Natural killer cell (primary cell): ENCODE measurements around the gene SHC2. TPM values are rescaled to one million over a fixed set of nuclear protein-coding genes. Genes with fewer than 3 reads are reported as not detected.

Experiments used
- ATAC-seq, 3 donors: fragments of 150-1000 bp in 2 of 3; fragments of 200-7000 bp in 1 of 3; cut with Tn5 transposase; 1 replicate in 1 of 3; 2 replicates in 2 of 3; pipeline ENCODE4 v1.10.0; 2021; ENCODE audit warnings: mild to moderate bottlenecking in 2 of 3, moderate library complexity in 2 of 3
- DNase-seq, 2 donors: peaks; one replicate each; pipeline versions ENCODE4 v3.0.0 to v3.0.0-alpha.2; 2013 to 2021; ENCODE audit warnings: mixed read lengths in 1 of 2
- H3K27ac ChIP-seq: one replicate; pipeline ENCODE4 v1.5.1; 2013; ENCODE audit warnings: mild to moderate bottlenecking, low read length
- H3K27me3 ChIP-seq: one replicate; pipeline ENCODE4 v1.6.1; 2013; ENCODE audit warnings: low read length; ENCODE audit not compliant: control insufficient read depth, insufficient read depth
- H3K36me3 ChIP-seq: one replicate; pipeline ENCODE4 v1.6.1; 2013; ENCODE audit warnings: low read length; ENCODE audit not compliant: control insufficient read depth, insufficient read depth
- H3K4me1 ChIP-seq: one replicate; pipeline ENCODE4 v1.6.1; 2013; ENCODE audit warnings: low read length; ENCODE audit not compliant: control insufficient read depth, insufficient read depth
- H3K4me3 ChIP-seq: one replicate; pipeline ENCODE4 v1.5.1; 2013; ENCODE audit warnings: low read length
- H3K9me3 ChIP-seq: one replicate; pipeline ENCODE4 v1.6.1; 2013; ENCODE audit warnings: low read length; ENCODE audit not compliant: control insufficient read depth, insufficient read depth
- H3K27ac Mint-ChIP-seq, 2 donors: one replicate each; pipeline ENCODE4 v1.8.0; 2022; ENCODE audit warnings: mild to moderate bottlenecking in 2 of 2, mixed read lengths in 2 of 2, moderate library complexity in 1 of 2
- H3K27me3 Mint-ChIP-seq, 2 donors: one replicate each; pipeline ENCODE4 v1.8.0; 2022; ENCODE audit warnings: low read depth in 2 of 2, mixed read lengths in 2 of 2
- H3K36me3 Mint-ChIP-seq: one replicate; pipeline ENCODE4 v1.8.0; 2022; ENCODE audit warnings: mixed read lengths
- H3K4me1 Mint-ChIP-seq, 2 donors: one replicate each; pipeline ENCODE4 v1.8.0; 2022; ENCODE audit warnings: mixed read lengths in 2 of 2
- H3K4me3 Mint-ChIP-seq: one replicate; pipeline ENCODE4 v1.8.0; 2022; ENCODE audit warnings: mild to moderate bottlenecking, moderate library complexity, mixed read lengths
- H3K9me3 Mint-ChIP-seq, 2 donors: one replicate each; pipeline ENCODE4 v1.8.0; 2022; ENCODE audit warnings: mixed read lengths in 2 of 2
- CTCF ChIP-seq: fragments of 200-600 bp; IDR thresholded peaks from one replicate; pipeline ENCODE4 v1.8.0; 2022; ENCODE audit warnings: antibody characterized with exemption
- WGBS: methylation state at CpG from one replicate; pipeline ENCODE4 v1.1.7; 2013; ENCODE audit warnings: missing lambda C conversion rate; ENCODE audit not compliant: insufficient coverage; 5-methylcytosine and 5-hydroxymethylcytosine counted together
- intact Hi-C: fragments of 100-400 bp; cut with micrococcal nuclease; formaldehyde crosslinking; loops from one replicate; pipeline ENCODE4 v1.14.2; 2022
- total RNA-seq, 4 donors: library from RNA; stranded (reverse); fragments of 120-200 nt in 1 of 4; gene quantifications; one replicate each; pipeline versions ENCODE4 v1.2.3 to v1.2.4, GENCODE V29; 2013 to 2022

The SHC2 gene
- total RNA-seq, 3 donors from 2014 or later (not counting 1 experiment from before 2014, with no cell fraction given) = 0.75 TPM; not detected in 2

DNA sequence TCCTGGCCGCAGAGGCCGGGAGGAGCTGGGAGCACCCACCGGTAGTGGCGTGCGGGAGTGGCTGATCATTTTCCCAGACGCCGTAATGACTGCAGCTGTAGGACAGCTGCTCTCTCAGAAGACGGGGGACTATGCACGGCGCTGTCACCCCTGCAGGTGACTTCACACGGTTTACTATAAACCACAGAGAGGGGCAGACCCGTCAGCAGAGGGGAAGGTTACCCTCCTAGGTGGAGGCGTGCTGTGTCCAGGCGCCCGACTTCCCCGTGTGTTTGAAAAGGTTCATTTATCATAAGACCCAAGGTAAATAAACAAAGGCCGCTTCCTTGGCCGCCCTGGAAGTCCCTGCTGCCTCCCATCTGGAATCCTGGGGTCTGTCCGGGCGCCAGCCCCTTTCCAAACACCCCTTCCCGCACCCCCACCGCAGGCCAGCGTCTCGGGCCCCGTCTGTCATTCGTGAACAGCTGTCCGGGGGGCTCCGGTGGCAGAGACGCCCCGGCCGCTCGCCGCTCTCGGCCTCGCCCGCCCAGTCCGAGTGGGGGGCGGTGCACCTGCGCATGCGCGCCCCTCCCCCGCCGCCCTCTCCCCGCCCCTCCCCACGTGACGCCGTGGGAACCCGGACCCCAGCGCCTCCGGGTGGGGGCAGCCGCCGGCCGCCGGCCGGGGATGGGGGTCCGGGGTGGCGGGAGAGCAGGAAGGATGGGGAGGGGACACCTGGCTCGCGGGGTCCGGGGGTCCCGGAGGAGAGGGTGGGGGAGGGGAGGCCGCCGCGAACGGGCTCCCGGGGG is 915 bp downstream of the SHC2 start:
- H3K27ac Mint-ChIP-seq = no peak overlapping the region
- H3K4me3 Mint-ChIP-seq = peak overlapping the region; percentile 67
- ATAC-seq = peak in 2 of 3 donors; percentile 46 to 52

GRCh38 chr19:458091-459042 is 2.5 kb downstream of the SHC2 start:
- Mint-ChIP-seq H3K4me3 (no peak overlapping the region), H3K27ac (no peak overlapping the region), H3K9me3 (no peaks in the 10 kb centered on the region), H3K27me3 (peaks cover 0 to 20% of the 10 kb centered on the region in 2 donors), H3K36me3 (no peaks in the 10 kb centered on the region), H3K4me1 (no peaks in the 10 kb centered on the region)
- peaks cover 11% of the 10 kb centered on the region for H3K4me1 ChIP-seq
- H3K4me3 ChIP-seq = no peak overlapping the region
- intact Hi-C loops = no loop called here
- H3K9me3 ChIP-seq = no peaks in the 10 kb centered on the region
- TF ChIP-seq CTCF = no peak
- WGBS = 95% methylated on average over 89 of the region's 89 CpGs
- DNase-seq (no peak), ATAC-seq (no peak)
- peaks cover 20% of the 10 kb centered on the region for H3K27me3 ChIP-seq
- no peaks in the 10 kb centered on the region for H3K36me3 ChIP-seq
- H3K27ac ChIP-seq = no peak overlapping the region

More for the DNA sequence above, 915 bp downstream of the SHC2 start:
- Mint-ChIP-seq H3K9me3 (peaks cover 0 to 3% of the 10 kb centered on the region in 2 donors), H3K36me3 (no peaks in the 10 kb centered on the region), H3K4me1 (no peaks in the 10 kb centered on the region), H3K27me3 (peaks cover 0 to 20% of the 10 kb centered on the region in 2 donors)
- peaks cover 21% of the 10 kb centered on the region for H3K27me3 ChIP-seq
- H3K4me3 ChIP-seq = no peak overlapping the region
- no peak for TF ChIP-seq CTCF
- intact Hi-C loops = no loop called here
- H3K36me3 ChIP-seq = no peaks in the 10 kb centered on the region
- no peaks in the 10 kb centered on the region for H3K9me3 ChIP-seq
- H3K4me1 ChIP-seq = peaks cover 11% of the 10 kb centered on the region
- no peak overlapping the region for H3K27ac ChIP-seq
- DNase-seq = peak in 1 of 2 donors; percentile 22
- 10% methylated on average over 64 of the region's 66 CpGs for WGBS

- Histone ChIP-seq H3K4me3 (no peak overlapping the region), H3K27me3 (peaks cover 18% of the 10 kb centered on the region), H3K36me3 (no peaks in the 10 kb centered on the region), H3K27ac (no peak overlapping the region), H3K9me3 (no peaks in the 10 kb centered on the region), H3K4me1 (peaks cover 11% of the 10 kb centered on the region)
- H3K9me3 Mint-ChIP-seq = no peaks in the 10 kb centered on the region
- no peaks in the 10 kb centered on the region for H3K4me1 Mint-ChIP-seq
- no peak for ATAC-seq
- 97% methylated on average over 30 of the region's 30 CpGs for WGBS
- TF ChIP-seq CTCF = no peak
- DNase-seq = no peak
- no peaks in the 10 kb centered on the region for H3K36me3 Mint-ChIP-seq
- intact Hi-C loops = no loop called here
- no peak overlapping the region for H3K4me3 Mint-ChIP-seq
- H3K27ac Mint-ChIP-seq = no peak overlapping the region
- peaks cover 0 to 17% of the 10 kb centered on the region in 2 donors for H3K27me3 Mint-ChIP-seq
These were observed 3.2 kb downstream of the SHC2 start for GRCh38 chr19:457636-458035.
